GM18867 (cell line): ENCODE data around the gene CARF.
"Not testable (repeated sequence)": the region's sequence is repeated elsewhere in the genome, so short reads cannot be mapped to it uniquely, and the experiment has no call there.

Experiments
- ATAC-seq: cut with Tn5 transposase; IDR thresholded peaks from one replicate; pipeline ENCODE4 v1.9.1; 2021; ENCODE audit warnings: mild to moderate bottlenecking, moderate library complexity; ENCODE audit not compliant: unreplicated experiment

Gene CARF

DNA sequence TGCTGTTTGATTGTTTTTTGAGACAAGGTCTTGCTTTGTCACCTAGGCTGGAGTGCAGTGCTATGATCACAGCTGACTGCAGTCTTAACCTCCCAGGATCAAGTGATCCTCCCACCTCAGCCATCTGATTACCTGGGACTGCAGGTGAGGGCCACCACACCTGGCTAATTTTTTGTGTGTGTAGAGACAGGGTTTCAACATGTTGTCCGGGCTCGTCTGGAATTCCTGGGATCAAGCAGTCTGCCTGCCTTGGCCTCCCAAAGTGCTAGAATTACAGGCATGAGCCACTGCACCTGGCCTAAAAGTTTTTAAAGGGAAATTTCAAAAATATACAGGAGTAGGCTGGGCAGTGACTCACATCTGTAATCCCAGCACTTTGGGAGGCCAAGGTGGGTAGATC is 22.4 kb downstream of the CARF start:
- ATAC-seq = no peak

DNA sequence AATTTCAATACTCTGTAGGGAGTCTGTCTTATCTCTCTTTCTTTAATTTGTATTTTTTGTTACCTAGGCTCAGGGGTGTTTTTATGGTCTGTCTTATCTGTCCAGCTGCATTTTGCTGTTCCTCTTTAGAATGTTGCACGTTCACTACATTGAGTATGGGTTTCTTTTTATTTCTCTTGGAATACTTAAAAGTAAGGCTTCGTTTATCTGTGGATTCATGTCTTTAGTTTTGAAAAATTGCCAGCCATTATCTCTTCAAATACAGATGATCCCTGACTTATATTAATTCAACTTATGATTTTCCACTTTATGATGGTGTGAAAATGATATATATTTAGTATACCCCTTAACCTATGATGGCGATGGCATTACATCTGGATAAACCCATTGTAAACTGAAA is 26.9 kb downstream of the CARF start:
- ATAC-seq = no peak

DNA sequence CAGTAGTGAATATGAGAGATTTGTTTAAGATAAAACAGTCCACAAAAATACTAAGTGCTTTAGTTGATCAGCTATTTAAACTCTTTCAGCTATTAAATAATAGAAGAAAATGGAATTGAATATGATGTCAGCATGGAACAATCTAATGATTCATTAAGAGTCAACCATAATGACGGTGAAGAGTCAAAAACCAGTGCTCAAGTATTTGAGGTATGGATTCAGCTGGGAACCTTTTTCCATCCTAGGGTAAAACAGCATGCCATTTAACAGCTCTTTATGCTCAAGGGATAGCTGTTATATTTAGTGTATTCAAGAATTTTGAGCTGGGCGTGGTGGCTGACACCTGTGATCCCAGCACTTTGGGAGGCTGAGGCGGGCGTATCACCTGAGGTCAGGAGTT is 29.7 kb downstream of the CARF start:
- ATAC-seq = no peak

DNA sequence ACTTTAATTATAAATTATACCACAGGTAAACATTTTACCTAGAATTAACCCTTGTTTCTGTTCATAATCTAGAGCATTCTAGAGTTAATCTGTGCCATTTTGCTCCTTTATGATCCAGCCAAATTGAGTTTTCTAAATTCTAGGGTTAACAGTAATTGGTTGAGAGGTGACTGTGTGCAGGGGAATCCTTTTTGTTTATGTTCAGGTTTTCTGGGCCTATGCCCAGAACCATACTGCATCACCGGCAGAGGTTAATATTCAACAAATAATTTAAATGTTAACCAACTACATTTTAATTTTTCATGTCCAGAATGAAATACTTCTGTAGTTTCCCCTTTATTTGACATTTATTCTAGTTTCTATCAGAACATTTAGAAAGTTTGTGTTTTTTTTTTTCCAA is 32.3 kb downstream of the CARF start:
- no peak for ATAC-seq

DNA sequence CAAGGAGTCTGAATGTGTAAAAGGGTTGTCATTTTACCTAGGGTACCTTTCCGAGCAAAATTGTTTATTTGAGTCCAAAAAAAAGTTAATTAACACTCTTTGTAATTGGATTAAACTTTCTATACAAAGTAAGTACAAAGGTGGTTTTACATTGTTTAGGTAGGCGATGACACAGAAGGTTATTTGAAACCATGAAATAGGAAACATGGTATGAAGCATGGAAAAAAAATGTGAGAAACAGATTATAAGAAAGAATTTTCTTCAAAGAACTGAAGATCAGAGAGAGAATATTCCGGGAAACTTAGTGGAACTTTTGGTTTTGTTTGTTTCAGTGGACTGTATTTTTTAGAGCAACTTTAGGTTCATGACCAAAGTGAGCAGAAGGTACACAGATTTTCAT is 32.7 kb downstream of the CARF start:
- ATAC-seq = no peak

DNA sequence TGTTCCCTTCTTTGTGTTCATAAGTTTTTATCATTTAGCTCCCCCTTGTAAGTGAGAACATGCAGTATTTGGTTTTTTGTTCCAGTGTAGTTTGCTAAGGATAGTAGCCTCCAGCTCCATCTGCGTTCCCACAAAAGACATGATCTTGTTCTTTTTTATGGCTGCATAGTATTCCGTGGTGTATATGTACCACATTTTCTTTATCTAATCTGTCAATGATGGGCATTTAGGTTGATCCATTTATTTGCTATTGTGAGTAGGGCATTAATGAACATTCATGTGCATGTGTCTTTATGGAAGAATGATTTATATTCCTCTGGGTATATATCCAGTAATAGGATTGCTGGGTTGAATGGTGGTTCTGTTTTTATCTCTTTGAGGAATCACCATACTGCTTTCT is 33.4 kb downstream of the CARF start:
- no peak for ATAC-seq

DNA sequence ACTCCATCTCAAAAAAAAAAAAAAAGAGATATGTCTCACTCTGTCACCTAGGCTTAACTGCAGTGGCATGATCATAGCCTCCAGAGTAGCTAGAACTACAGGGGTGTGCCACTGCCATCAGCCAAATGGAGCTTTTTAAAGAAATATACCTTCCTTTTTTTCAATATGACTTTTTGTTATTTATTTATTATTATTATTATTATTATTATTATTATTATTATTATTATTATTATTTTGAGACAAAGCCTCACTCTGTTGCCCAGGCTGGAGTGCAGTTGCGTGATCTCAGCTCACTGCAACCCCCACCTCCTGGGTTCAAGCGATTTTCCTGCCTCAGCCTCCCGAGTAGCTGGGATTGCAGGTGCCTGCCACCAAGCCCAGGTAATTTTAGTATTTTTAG is 37.3 kb downstream of the CARF start:
- not testable (repeated sequence) for ATAC-seq

DNA sequence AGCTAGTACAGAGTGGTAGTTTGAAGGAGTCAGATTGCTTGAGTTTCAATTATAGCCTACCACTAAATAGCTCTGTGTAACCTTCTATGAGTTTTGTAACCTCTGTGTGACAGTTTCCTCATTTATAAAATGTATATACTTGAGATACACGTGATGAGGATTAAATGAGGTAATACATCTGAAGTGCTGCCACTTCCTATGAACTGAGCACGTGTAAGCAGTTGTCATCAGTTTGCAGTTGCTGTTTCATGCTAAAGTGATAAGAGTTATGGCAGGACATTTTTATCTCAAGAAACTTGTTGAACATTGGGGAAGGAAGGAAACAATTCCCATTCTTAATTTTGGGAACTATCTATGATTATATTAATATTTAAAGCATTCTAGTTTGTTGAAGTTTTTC is 38.5 kb downstream of the CARF start:
- ATAC-seq = no peak

DNA sequence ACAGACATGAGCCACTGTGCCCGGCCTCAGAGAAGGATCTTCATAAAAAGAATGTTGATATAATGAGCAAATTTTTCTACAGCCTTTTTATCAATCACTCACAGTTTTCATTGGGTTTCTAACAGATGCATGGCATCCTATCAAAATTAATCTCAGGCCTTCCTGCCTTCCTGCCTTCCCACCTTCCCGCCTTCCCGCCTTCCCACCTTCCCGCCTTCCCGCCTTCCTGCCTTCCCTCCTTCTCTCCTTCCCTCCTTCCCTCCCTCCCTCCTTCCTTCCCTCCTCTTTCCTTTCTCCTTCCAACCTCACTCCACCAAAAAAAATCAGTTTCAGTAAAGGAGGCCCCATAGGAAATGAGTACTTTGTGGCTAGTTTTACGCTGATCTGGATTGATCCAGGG is 48.4 kb downstream of the CARF start:
- ATAC-seq = no peak

DNA sequence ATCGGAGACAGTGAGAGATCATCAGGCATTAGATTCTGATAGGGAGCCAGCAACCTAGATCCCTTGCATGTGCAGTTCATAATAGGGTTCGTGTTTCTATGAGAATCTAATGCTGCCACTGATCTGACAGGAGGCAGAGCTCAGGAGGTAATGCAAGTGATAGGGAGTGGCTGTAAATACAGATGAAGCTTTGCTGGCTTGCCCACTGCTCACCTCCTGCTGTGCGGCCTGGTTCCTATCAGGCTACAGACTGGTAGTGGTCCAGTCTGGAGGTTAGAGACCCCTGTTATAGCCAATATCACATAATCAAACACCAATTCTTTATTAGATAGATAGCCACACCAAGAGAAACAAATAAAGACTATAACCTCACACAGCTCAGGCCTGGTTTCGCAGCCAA is 51.6 kb downstream of the CARF start:
- no peak for ATAC-seq

DNA sequence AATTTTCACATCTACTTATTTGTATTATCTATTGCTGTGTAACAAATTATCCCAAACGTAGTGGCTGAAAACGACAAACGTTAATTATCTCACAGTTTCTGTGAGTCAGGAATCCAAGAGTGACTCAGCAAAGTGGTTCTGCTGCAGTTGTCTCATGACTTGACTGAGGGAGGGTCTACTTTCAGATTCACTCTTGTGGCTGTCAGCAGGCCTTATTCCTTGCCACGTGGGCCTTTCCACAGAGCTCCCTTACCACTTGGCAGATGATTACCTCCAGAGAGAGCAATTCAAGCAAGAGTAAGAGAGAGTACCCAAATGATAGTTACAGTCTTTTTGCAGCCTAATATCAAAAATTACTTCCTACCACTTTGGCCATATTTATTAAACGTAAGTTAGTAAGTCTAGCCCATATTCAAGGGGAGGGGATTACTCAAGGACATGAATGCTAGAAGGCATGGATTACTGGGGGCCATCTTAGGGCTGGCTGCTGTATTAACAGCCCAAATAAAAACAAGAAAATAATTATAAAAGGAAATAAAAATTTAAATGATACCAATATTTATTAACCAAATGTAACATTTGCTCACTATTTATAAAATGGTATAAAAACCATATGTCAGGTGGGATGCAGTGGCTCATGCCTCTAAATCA is 53.9 kb downstream of the CARF start:
- ATAC-seq = no peak

DNA sequence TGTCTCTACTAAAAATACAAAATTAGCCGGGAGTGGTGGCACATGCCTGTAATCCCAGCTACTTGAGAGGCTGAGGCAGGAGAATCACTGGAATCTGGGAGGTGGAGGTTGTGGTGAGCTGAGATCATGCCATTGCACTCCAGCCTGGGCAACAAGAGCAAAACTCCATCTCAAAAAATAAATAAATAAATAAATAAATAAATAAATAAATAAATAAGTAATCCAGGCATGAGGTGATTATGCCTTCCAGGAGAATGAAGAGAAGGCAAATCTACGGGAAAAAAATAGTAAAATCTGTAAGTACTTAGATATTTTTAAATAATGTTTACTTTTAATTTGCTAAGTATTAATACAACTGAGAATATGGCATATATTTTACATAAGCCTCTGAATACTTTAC is 57.3 kb downstream of the CARF start:
- ATAC-seq = not testable (repeated sequence)

DNA sequence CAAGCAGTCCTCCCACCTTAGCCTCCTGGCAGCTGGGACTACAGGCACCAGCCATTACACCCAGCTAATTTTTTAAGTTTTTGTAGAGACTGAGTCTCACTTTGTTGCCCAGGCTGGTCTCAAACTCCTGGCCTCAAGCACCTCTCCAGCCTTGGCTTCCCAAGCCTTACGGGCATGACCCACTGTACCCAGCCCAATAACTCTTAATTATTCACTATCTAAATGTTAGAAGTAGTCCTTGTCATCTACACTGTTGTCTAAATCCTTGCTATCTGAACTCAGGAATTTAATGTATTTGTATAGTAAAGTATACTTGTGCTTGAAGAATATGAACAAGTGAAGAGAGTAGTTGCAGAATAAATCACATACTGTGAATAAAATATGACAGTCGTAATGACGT is 64.7 kb downstream of the CARF start:
- ATAC-seq = no peak

DNA sequence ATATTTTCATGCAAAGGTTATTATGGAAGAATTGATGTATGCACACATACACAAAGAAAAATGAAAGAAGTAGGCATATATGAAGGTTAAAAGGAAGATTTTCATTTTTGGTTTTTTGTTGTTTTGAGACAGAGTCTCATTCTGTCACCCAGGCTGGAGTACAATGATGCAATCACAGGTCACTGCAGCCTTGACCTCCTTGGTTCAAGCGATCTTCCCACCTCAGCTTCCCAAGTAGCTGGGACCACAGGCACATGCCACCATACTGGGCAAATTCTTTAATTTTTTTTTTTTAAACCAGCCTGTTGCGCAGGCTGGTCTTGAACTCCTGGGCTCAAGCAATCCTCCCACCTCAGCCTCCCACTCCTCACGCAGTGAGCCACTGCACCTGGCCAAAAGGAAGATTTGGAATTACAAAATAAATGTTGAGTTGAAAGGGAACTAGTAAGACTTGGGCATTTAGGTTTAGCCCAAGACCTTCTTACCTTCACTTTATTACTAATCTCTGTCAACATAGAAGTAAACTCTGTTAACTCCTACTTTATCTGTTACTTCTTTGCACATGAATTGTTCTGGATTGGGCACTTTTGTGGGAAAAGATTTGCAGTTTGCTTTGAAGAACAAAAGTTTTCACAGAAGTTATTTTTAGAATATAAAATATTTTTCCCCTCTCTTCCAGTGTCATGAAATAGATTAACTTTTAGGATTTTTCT is 70.9 kb downstream of the CARF start:
- ATAC-seq = no peak

DNA sequence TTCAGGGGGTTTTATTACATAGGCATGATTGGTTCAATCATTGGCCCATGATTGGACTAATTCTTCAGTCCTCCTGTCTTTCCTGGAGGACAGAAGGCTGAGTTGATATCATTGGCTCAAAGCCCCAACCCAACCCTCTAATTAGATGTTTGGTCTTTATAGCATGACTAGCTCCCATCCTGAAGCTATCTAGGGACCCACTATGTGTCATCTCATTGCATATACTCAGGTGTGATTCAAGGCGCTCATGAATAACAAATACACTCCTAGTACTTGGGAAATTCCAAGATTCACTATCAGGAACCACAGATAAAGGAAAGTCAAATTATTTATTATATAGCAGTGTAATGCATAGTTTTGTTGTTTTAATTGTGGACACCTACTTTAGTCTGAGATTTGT is 77.7 kb downstream of the CARF start:
- ATAC-seq = no peak

DNA sequence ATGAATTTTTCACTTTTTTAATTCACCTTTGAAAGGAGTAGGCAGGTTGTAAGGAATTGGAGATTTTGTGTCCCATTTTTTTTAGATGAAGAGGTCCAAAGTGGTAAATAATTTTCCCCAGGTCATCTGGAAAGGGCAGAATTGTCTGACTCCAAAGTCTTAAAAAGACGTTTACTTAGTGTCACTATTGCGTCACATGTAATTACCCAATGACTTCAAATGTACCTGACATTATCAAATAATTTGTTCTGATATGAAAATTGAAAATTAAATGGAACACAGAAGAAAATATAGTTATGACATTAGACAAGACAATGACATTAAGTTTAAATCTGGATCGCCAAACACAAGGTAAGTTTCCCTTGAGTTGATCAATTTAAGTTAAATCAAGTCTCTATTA is 78.4 kb downstream of the CARF start:
- no peak for ATAC-seq

DNA sequence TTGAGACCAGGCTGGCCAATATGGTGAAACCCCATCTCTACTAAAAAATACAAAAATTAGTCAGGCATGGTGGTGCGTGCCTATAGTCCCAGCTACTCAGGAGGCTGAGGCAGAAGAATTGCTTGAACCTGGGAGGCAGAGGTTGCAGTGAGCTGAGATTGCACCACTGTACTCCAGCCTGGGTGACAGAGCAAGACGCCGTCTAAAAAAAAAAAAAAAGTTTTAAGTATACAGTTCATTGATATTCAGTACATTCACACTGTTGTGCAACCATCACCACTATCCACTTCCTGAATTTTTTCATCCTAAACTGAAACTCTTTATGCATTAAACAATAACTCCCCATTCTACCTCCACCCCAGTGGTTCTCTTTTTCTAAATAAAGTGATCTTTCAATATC is 85.0 kb downstream of the CARF start:
- not testable (repeated sequence) for ATAC-seq

DNA sequence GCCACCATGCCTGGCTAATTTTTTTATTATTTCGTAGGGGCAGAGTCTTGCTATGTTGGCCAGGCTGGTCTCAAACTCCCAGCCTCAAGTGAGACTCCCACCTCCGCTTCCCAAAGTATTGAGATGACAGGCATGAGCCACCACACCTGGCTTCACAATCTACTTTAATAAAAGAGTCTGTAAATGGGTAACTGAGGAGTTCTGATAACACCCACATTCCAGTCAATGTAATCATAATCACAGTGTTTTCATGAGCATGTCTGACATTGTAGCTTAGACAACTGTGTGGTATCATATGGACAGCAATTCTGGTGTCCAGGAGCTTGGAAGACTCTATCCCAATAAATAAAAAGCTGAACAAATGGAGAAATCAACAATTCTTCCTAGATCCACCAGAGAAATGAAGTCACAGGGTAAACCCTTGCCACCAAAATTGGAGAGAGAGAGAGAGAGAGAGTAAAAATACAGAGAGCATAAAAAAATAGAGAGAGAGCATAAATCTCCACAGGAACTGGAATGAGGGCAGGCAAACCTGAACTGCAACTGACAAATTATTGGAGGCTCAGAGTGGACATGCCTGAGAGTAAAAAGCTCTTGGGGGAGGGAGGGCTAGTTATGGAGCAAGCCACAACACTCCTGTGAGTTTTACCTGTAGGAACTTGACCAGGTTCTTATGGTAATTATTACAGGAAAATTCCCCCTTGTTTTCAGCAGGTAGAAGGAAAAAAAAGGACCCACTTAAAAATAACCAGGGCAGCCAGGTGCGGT is 90.2 kb downstream of the CARF start:
- ATAC-seq = no peak

DNA sequence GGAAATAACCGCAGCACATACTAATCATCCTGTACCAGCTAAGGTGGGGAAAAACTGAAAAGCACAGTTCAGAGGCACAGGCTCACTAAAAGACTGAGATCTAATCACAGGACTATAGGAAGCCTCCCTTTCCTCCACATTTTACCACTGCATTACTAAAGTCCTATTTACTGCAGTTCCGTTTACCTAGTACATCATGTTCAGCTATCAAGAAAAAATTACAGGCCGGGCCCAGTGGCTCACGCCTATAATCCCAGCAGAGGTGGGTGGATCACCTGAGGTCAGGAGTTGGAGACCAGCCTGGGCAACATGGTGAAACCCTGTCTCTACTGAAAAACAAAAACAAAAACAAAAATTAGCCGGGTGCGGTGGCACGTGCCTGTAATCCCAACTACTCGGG is 91.6 kb downstream of the CARF start:
- ATAC-seq = no peak

DNA sequence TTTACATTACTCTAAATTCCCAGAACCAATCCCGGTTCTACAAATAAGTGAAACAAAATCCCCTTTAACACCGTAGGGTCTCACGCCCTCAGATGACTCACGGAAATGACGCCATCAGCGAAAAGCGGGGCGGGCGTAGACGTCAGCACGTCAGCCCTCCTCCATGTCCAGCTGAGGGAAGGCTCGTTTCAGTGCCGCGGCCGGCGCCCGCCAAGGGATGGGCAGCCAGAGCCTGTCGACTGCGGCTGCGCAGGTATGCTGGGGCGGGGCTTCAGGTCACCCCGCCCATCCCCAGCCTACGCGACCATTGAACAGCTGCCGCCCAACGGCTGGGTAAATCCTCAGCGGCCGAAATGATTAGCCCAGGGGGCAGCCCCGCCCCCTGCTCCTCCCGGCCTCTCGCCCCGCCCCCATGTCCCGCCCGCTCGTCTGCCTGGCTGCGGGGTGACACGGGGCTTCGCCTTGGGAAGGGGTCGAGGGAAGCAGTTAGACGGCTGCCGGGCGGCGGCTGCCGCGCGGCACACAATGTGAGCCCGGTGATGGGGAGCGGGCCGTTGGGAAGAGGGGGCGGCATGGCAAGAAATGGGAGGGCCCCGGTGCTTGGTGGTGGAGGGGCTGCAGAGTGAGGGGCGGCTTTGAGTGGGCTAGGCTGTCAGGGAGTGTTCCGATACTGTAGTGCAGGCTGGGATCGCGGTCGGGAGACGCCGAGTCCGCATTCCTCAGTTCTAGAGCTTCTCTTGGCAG is 102.6 kb downstream of the CARF start, which contains the start of gene NBEAL1:
TSS of gene NBEAL1 (plus strand) at position 420 of the 744 bp plus-strand sequence. CDS start 1,510 bp downstream, outside the sequence.
- ATAC-seq = peak; percentile 96

DNA sequence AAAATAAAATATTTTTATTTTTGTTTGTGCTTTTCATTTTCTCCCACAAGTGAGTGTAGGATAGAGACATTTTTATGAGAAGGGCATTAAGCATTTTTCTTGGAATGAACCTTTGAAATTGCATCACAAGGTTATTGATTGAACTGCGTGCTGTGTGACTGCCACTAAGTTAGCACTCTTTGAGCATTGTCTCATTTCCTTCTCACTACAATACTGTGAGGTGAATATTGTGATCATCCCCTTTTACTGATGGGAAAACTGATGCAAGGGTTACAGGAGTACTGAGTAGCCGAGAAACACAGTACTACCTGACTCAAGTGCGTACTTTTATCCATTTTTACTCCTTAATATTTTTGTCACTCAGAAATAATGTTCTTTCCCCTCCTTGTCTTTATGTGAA is 104.6 kb downstream of the CARF start:
- ATAC-seq = no peak
